Esophagus mucosa (tissue), 1 donor: ENCODE data around the gene JADE2. TPM values are rescaled to one million over a fixed set of nuclear protein-coding genes. Genes with fewer than 3 reads are reported as not detected.
A peak's percentile ranks its signal among the peaks of the same experiment; 100 is the strongest.

Source experiments
- ATAC-seq: fragments of 200-7000 bp; cut with Tn5 transposase; one replicate; pipeline ENCODE4 v1.9.1; 2020
- total RNA-seq: library from RNA; stranded (reverse); gene quantifications from one replicate; pipeline ENCODE4 v1.2.4, GENCODE V29; 2023
- donor health status: DM: yes; HTN: yes; CAD: no.

The JADE2 gene
- total RNA-seq, 1 donor from 2014 or later = 12.9 TPM

GRCh38 chr5:134570886-134571285 lies 45.4 kb downstream of the JADE2 start:
- ATAC-seq = no peak

- ATAC-seq = no peak
These were observed 46.4 kb downstream of the JADE2 start for GRCh38 chr5:134571693-134572405.

DNA sequence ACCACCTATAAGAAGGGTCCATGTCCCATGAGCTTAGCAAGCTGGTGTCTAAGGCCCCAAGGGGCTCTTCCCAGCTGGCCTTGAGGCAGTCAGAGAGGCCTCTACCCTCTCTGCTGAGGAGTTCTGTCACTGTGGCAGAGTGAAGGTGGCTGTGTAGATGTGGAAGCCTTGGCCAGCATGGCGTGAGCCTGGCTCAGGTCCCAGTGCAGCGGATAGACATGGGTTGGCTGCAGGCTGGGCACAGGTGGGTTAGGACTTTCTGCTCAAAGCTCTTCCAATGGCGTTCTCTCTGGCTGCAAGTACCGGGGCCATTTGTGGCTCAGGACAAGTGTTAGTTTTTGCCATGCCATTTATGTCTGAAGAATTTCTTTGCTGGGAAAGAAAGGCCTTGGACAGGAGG lies 47.3 kb downstream of the JADE2 start:
- no peak for ATAC-seq

DNA sequence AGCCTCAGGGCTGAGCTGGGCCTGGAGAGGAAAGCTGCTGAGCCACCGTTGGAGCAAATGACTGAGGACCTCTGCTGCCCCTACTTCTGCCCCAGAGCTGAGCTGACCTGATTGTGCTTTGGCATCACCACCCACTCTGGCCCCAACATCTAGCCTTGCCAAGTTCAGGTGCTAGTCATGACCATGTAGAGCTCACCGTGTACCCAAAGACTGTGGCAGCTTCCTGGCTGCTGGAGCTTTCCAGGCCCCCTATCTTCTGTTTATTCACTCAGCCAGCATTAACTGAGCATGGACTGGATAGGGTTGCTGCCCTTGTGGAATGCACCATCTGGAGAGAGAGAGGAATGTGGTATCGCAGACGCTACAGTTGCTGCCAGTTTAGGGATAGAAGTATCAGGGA lies 49.1 kb downstream of the JADE2 start:
- ATAC-seq = no peak

GRCh38 chr5:134575316-134575715 lies 49.8 kb downstream of the JADE2 start:
- no peak for ATAC-seq

DNA sequence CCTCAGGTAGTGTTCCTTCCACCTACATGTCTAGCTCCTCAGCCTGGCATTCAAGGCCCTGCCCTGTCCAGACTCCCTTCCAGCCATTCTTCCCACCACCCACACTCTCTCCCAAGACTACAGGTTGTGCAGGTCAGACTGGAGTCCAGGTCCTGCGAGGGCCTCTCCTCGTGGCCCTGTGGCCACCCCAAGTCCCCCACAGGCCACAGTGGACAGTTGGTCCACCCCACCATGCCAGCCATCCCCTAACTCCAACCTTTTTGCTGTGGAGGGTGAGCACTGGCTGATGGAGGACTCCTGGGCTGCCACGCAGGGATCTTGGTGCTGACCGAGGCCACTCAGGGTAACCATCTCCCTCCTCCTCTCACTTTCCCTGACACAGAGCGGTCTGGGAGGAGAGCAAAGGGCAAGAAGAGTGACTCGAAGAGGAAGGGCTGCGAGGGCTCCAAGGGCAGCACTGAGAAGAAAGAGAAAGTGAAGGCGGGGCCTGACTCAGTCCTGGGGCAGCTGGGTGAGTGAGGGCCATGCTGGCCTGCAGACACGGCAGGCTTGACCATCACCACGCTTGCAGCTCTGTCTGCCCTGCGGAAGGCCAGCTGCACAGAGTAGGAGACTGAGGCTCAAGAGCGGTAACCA lies 51.0 kb downstream of the JADE2 start:
- no peak for ATAC-seq

- peak; percentile 45 for ATAC-seq
These were observed 51.7 kb downstream of the JADE2 start for GRCh38 chr5:134577022-134577795.

GRCh38 chr5:134577796-134578577 lies 52.5 kb downstream of the JADE2 start:
- ATAC-seq = peak; percentile 52

DNA sequence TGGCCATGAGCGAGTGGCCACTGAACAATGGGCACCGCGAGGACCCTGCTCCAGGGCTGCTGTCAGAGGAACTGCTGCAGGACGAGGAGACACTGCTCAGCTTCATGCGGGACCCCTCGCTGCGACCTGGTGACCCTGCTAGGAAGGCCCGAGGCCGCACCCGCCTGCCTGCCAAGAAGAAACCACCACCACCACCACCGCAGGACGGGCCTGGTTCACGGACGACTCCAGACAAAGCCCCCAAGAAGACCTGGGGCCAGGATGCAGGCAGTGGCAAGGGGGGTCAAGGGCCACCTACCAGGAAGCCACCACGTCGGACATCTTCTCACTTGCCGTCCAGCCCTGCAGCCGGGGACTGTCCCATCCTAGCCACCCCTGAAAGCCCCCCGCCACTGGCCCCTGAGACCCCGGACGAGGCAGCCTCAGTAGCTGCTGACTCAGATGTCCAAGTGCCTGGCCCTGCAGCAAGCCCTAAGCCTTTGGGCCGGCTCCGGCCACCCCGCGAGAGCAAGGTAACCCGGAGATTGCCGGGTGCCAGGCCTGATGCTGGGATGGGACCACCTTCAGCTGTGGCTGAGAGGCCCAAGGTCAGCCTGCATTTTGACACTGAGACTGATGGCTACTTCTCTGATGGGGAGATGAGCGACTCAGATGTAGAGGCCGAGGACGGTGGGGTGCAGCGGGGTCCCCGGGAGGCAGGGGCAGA lies 53.3 kb downstream of the JADE2 start:
- no peak for ATAC-seq

GRCh38 chr5:134579284-134579771 lies 53.9 kb downstream of the JADE2 start:
- no peak for ATAC-seq

GRCh38 chr5:134580001-134580460 lies 54.6 kb downstream of the JADE2 start:
- no peak for ATAC-seq

GRCh38 chr5:134581241-134581981 lies 55.9 kb downstream of the JADE2 start:
- ATAC-seq = no peak

- ATAC-seq = no peak
These were observed 56.8 kb downstream of the JADE2 start for GRCh38 chr5:134582281-134582680.

DNA sequence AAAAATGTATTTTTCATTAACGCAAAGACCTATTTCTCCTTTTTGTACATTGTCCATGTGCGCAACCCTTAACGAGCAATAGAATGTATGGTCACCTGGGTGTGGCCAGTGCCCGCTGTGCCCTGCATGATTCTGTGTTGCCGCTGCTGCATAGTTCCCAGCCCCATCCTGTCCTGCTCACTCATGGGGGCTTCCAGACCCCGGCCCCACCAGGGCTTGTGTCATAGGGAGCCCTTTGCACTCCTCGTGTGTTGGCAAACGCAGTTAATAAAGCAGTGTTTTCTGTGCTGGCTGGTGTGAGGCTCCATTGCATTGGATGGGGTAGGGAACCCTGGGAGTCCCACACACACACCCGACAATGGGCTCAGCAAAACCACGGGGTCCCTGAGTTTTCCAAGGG lies 57.5 kb downstream of the JADE2 start:
- no peak for ATAC-seq

- ATAC-seq = no peak
These were observed 58.3 kb downstream of the JADE2 start for GRCh38 chr5:134583766-134584165.

DNA sequence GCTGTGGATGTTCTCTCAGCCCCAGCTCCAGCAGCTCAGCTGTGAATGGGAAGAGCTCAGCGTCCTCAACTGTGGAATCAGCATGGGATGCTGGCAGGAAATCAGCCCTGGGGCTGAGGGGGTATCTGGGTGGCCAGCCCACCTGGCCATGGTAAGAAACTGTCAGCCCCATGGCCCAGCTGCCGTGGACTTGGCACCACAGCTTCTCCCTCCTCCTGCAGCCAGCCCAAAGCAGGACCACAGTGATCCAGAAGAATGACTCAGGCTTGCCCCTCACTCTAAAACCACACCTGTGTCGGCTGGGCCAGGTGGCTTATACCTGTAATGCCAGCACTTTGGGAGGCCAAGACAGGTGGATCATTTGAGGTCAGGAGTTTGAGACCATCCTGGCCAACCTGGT lies 59.2 kb downstream of the JADE2 start:
- no peak for ATAC-seq

GRCh38 chr5:134585966-134586365 lies 60.5 kb downstream of the JADE2 start:
- no peak for ATAC-seq

- peak; percentile 84 for ATAC-seq
These were observed 61.5 kb downstream of the JADE2 start for GRCh38 chr5:134586866-134587524.

DNA sequence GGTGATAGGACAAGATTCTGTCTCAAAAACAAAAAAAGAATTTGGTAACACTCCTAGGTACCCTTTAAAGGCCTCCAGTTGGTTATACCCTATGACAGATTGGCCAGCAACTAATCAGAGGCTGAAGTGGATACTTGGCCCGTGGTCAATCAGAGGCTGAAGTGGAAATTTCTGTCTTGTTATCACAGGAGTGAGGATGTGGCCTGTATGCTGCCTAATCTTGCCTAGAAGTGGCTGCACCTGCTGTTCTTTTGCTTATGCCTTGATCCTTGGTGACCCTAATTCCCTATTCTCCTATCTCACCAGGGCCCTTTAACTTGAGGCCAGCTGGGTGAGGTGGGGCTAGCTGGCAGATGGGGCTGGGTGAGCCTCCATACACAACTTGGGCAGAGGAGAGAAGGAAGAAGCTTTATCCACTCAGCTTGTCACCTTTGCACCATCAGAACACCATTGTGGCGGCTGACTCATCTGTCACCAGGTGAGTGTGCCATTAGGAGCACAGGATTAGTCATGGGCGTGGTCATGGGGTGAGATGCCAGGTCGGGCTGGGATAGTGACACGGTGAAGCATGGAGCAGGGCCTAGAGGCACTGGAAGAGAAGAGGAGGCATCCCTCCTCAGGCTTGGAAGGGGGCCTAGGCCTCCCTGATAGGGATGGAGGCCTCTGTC lies 65.7 kb downstream of the JADE2 start:
- peak; percentile 93 for ATAC-seq
